Gastroesophageal sphincter (tissue), 4 donors: ENCODE measurements around the gene PPM1M. TPM values are rescaled to one million over a fixed set of nuclear protein-coding genes. Genes with fewer than 3 reads are reported as not detected.
A peak's percentile ranks its signal among the peaks of the same experiment; 100 is the strongest.

Source experiments
- ATAC-seq: fragments of 150-250 bp; one replicate; pipeline ENCODE4 v1.9.1; 2016; ENCODE audit warnings: mild to moderate bottlenecking, moderate library complexity
- H3K27ac ChIP-seq, 4 donors: fragments of 200-600 bp; sonication (generic) in 3 of 4; 1 replicate in 3 of 4; 2 replicates in 1 of 4; pipeline ENCODE4 v1.5.1; 2016 to 2019
- H3K27me3 ChIP-seq: fragments of 200-600 bp; sonication (generic); one replicate; pipeline ENCODE4 v1.5.1; 2019
- H3K36me3 ChIP-seq, 2 donors: fragments of 200-600 bp; sonication (generic); one replicate each; pipeline ENCODE4 v1.5.1; 2019; ENCODE audit warnings: control low read depth in 1 of 2
- H3K4me1 ChIP-seq, 3 donors: fragments of 200-600 bp; sonication (generic); 1 replicate in 2 of 3; 2 replicates in 1 of 3; pipeline ENCODE4 v1.5.1; 2016 to 2019; ENCODE audit warnings: control low read depth in 2 of 3
- H3K4me3 ChIP-seq, 2 donors: fragments of 200-600 bp; sonication (generic); one replicate each; pipeline ENCODE4 v1.5.1; 2019; ENCODE audit warnings: mild to moderate bottlenecking in 1 of 2, moderate library complexity in 1 of 2
- H3K9me3 ChIP-seq, 3 donors: fragments of 200-600 bp; sonication (generic); one replicate each; pipeline ENCODE4 v1.5.1; 2017 to 2019; ENCODE audit warnings: control low read depth in 2 of 3
- EP300 ChIP-seq: sonication (generic); formaldehyde crosslinking; IDR thresholded peaks from one replicate; pipeline ENCODE4 v1.6.1; 2017; ENCODE audit warnings: antibody characterized with exemption, mild to moderate bottlenecking
- POLR2A ChIP-seq, 2 donors: fragments of 450-650 bp; IDR thresholded peaks; one replicate each; pipeline ENCODE4 v1.6.1; 2017; ENCODE audit warnings: antibody characterized with exemption in 2 of 2, mild to moderate bottlenecking in 2 of 2, moderate library complexity in 1 of 2
- POLR2AphosphoS5 ChIP-seq: sonication (generic); formaldehyde crosslinking; IDR thresholded peaks from one replicate; pipeline ENCODE4 v1.6.1; 2017; ENCODE audit warnings: antibody characterized with exemption
- WGBS, 2 donors: methylation state at CpG; one replicate each; pipeline ENCODE4 v1.1.5; 2018; ENCODE audit warnings: low coverage in 1 of 2; 5-methylcytosine and 5-hydroxymethylcytosine counted together
- total RNA-seq, 4 donors: library from RNA; depleted of rRNA; stranded (reverse); fragments of >200 nt; gene quantifications; one replicate each; pipeline ENCODE4 v1.1.0, GENCODE V29; 2016
- TF ChIP-seq, protein P1 (sequence below), 4 experiments: fragments of 200-600 bp in 2 of 4; fragments of 450-650 bp in 2 of 4; sonication (generic) in 1 of 4; IDR thresholded peaks; one replicate each; pipeline ENCODE4 v1.5.1; 2017 to 2019; ENCODE audit warnings: antibody characterized with exemption in 4 of 4, mild to moderate bottlenecking in 2 of 4, moderate library complexity in 2 of 4

PPM1M gene
- total RNA-seq, 4 donors from 2014 or later, result 20.3 to 36.6 (median 29.9) TPM

DNA sequence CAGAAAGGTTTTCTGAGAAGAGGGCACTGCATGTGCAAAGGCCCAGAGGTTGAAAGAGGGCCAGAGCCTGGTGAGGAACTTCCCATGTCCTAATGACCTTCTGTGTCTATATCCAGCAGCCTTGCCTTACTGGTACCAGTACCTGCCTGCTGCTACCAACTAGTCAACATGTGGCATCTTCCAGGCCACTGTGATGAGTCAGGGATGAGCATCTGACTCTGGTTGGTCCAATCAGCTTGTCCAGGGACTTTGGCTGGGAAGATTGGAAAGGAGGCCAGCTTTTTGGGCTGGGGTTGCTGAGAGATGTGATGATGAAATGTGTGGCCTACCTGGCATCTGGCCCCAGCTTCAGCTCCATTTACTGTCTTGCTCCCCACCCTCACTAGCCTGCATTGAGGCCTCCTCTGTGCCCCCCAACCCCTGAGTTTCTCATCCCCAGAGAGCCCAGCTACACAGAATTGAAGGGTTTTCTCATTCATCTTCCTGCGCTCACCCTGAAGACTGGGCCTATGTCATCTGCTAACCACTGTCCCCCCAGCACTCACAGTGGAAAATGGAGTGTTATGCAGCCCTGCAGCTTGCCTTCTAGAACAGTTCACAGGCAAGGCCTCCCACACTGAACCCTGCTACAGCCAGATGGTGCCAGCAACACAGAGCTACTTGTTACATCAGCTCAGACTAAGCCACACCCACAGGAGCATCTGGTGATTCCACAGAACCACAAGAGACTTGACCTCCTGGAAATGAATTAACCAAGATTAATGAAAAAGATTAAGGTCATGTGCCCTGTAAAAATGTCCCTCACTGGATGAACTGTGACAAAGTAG lies 5.3 kb upstream of the PPM1M start:
- peak overlapping the region in 3 of 4 donors; percentile 89 to 99 (median 95) for H3K27ac ChIP-seq
- 83% methylated on average over 1 of the region's 1 CpG; no CpG with 5 or more reads in 1 of the 2 donors for WGBS, 2 donors
- no peaks in the 10 kb centered on the region for H3K27me3 ChIP-seq
- peak overlapping the region in 1 of 2 donors; percentile 95 for H3K4me3 ChIP-seq
- H3K4me1 ChIP-seq, result peaks cover 0 to 67% (median 39%) of the 10 kb centered on the region in 3 donors
- H3K9me3 ChIP-seq, result no peaks in the 10 kb centered on the region
- peak; percentile 29 for ATAC-seq
- peaks cover 0 to 1% of the 10 kb centered on the region in 2 donors for H3K36me3 ChIP-seq
- TF ChIP-seq, protein P1, sequence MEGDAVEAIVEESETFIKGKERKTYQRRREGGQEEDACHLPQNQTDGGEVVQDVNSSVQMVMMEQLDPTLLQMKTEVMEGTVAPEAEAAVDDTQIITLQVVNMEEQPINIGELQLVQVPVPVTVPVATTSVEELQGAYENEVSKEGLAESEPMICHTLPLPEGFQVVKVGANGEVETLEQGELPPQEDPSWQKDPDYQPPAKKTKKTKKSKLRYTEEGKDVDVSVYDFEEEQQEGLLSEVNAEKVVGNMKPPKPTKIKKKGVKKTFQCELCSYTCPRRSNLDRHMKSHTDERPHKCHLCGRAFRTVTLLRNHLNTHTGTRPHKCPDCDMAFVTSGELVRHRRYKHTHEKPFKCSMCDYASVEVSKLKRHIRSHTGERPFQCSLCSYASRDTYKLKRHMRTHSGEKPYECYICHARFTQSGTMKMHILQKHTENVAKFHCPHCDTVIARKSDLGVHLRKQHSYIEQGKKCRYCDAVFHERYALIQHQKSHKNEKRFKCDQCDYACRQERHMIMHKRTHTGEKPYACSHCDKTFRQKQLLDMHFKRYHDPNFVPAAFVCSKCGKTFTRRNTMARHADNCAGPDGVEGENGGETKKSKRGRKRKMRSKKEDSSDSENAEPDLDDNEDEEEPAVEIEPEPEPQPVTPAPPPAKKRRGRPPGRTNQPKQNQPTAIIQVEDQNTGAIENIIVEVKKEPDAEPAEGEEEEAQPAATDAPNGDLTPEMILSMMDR (IDR thresholded peaks at IDR 0.05), result no peak

DNA sequence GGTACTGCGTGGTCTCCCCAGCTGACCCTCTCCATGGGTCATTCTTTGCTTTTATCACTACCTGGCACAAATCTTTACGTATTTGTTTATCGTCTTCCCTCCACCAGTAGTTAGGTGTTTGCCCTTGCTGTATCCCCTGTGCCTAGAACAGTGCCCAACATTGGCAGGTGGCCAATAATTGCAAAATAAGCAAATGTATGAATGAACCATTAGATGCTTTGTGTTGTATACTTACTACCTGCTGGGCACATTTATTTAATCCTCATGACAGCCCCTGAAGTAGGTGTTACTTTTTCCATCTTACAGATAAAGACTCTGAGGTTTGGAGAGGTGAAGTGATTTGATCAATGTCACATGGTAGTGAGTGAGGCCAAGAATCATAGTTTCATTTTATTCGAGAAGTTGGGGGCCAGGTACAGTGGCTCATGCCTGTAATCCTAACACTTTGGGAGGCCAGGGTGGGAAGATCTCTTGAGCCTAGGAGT lies 4.6 kb upstream of the PPM1M start:
- no peak for TF ChIP-seq POLR2A (IDR thresholded peaks at IDR 0.05)
- TF ChIP-seq, protein P1 (IDR thresholded peaks at IDR 0.05), result no peak
- no peak for TF ChIP-seq EP300
- no peak for TF ChIP-seq POLR2AphosphoS5
- WGBS, 2 donors, result 82 to 96% methylated on average over 4 of the region's 4 CpGs
- no peak for ATAC-seq
- H3K4me3 ChIP-seq, result no peak overlapping the region
- H3K27ac ChIP-seq, result peak overlapping the region in 2 of 4 donors; percentile 89 to 95
- no peaks in the 10 kb centered on the region for H3K36me3 ChIP-seq
- H3K27me3 ChIP-seq, result no peaks in the 10 kb centered on the region
- no peaks in the 10 kb centered on the region for H3K9me3 ChIP-seq
- H3K4me1 ChIP-seq, result peaks cover 0 to 64% (median 33%) of the 10 kb centered on the region in 3 donors

DNA sequence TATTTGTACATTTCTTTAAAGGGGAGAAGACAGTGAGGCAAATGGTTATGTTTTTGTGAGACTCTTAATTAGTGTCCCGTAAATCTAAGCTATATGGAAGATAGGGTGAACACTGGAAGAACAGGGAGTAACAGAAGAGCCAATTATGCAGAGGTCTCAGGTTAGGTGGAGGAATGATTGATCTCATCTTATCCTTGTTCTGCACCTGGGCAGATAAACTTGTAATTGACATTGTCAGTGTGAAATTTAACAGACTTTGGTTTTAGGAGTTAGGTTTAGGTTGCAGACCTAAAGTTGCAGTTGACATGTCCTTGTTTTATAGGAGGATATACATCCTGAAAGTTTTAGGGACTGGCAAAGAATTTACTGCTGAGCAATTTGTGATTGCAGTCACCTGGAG lies 3.5 kb upstream of the PPM1M start:
- Histone ChIP-seq H3K4me3 (no peak overlapping the region), H3K27ac (no peak overlapping the region), H3K36me3 (no peaks in the 10 kb centered on the region), H3K9me3 (no peaks in the 10 kb centered on the region), H3K4me1 (peaks cover 0 to 64% (median 23%) of the 10 kb centered on the region in 3 donors), H3K27me3 (no peaks in the 10 kb centered on the region)
- ATAC-seq, result no peak
- TF ChIP-seq POLR2AphosphoS5 (no peak), EP300 (no peak), POLR2A (IDR thresholded peaks at IDR 0.05) (no peak)
- TF ChIP-seq, protein P1 (IDR thresholded peaks at IDR 0.05), result no peak
- WGBS, 2 donors, result 71 to 83% methylated on average over 1 of the region's 1 CpG

DNA sequence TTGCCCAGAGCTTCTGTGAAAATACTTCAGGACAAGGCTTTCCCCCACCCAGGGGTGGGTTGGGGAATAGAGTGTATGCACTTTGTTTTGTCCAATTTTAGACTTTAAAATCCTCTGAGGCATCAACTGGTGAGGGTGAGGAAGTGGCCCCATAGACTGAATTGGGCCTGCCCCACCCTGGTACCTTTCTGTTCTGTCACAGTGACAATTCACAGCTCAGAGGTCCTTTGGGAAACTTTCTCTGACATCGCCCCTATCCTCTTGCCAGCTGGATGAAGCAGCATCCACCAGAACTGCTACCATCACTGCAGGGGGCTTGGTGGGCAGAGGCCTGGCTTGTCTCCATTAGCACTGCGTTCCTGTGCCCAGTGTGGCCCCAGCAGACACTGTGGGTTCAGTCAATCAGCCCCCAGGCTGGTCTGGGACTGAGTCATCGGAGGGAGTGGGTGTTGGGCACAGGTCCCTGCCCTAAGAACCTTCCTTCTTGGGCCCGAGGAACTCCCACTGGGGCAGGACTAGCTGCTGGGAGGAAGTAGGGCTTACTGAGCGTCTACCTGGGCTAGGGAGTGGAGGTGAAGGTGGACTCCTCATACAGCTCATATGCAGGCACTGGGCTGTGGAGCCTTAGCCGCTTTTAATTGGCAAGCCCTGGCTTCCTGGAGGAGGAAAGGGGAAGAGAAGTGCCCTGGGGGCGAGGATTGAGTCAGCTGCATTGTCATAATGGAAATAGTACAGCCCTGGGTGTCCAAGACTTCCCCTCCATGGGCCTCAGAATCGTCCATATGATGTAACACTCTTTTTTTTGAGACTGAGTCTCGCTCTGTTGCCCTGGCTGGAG lies 1.5 kb upstream of the PPM1M start:
- no peaks in the 10 kb centered on the region for H3K9me3 ChIP-seq
- ATAC-seq, result peak; percentile 8
- H3K36me3 ChIP-seq, result peaks cover 0 to 15% of the 10 kb centered on the region in 2 donors
- H3K4me1 ChIP-seq, result peaks cover 0 to 57% (median 11%) of the 10 kb centered on the region in 3 donors
- H3K27me3 ChIP-seq, result no peaks in the 10 kb centered on the region
- TF ChIP-seq POLR2A (IDR thresholded peaks at IDR 0.05) (no peak), POLR2AphosphoS5 (no peak), EP300 (no peak)
- TF ChIP-seq, protein P1 (IDR thresholded peaks at IDR 0.05), result no peak
- peak overlapping the region in 3 of 4 donors; percentile 43 to 96 (median 92) for H3K27ac ChIP-seq
- 82% methylated on average over 5 of the region's 9 CpGs; no CpG with 5 or more reads in 1 of the 2 donors for WGBS, 2 donors
- H3K4me3 ChIP-seq, result no peak overlapping the region
